HEK293T (cell line): ENCODE measurements around the gene FAM200B.

ENCODE experiments used
- ARNT ChIP-seq: fragments of 450-650 bp; IDR thresholded peaks from 2 replicates; pipeline ENCODE4 v1.6.1; 2017; ENCODE audit warnings: mild to moderate bottlenecking
- BHLHE40 ChIP-seq: fragments of 450-650 bp; IDR thresholded peaks from 2 replicates; pipeline ENCODE4 v1.6.1; 2016; ENCODE audit warnings: mild to moderate bottlenecking, moderate library complexity, borderline replicate concordance
- ELF4 ChIP-seq: fragments of 450-650 bp; IDR thresholded peaks from 2 replicates; pipeline ENCODE4 v1.6.1; 2017; ENCODE audit warnings: antibody characterized with exemption
- FOXK2 ChIP-seq: fragments of 450-650 bp; IDR thresholded peaks from 2 replicates; pipeline ENCODE4 v1.6.1; 2016; ENCODE audit warnings: mild to moderate bottlenecking
- FOXM1 ChIP-seq: fragments of 450-650 bp; IDR thresholded peaks from 2 replicates; pipeline ENCODE4 v1.6.1; 2017; ENCODE audit warnings: mild to moderate bottlenecking, borderline replicate concordance
- HDGF ChIP-seq: fragments of 450-650 bp; IDR thresholded peaks from 2 replicates; pipeline ENCODE4 v1.6.1; 2017; ENCODE audit warnings: antibody characterized with exemption, borderline replicate concordance
- L3MBTL2 ChIP-seq: fragments of 450-650 bp; conservative IDR thresholded peaks from 2 replicates; pipeline ENCODE4 v1.6.1; 2016; ENCODE audit warnings: mild to moderate bottlenecking
- LEF1 ChIP-seq: fragments of 450-650 bp; IDR thresholded peaks from 2 replicates; pipeline ENCODE4 v1.6.1; 2017; ENCODE audit warnings: mild to moderate bottlenecking, borderline replicate concordance
- SP1 ChIP-seq: fragments of 450-650 bp; IDR thresholded peaks from 2 replicates; pipeline ENCODE4 v1.6.1; 2017
- SUZ12 ChIP-seq: fragments of 450-650 bp; IDR thresholded peaks from 2 replicates; pipeline ENCODE4 v1.6.1; 2016; ENCODE audit warnings: mild to moderate bottlenecking
- TARDBP ChIP-seq: fragments of 450-650 bp; IDR thresholded peaks from 2 replicates; pipeline ENCODE4 v1.6.1; 2016
- TF ChIP-seq, protein P1 (sequence below): fragments of 450-650 bp; IDR thresholded peaks from 2 replicates; pipeline ENCODE4 v1.6.1; 2016

DNA sequence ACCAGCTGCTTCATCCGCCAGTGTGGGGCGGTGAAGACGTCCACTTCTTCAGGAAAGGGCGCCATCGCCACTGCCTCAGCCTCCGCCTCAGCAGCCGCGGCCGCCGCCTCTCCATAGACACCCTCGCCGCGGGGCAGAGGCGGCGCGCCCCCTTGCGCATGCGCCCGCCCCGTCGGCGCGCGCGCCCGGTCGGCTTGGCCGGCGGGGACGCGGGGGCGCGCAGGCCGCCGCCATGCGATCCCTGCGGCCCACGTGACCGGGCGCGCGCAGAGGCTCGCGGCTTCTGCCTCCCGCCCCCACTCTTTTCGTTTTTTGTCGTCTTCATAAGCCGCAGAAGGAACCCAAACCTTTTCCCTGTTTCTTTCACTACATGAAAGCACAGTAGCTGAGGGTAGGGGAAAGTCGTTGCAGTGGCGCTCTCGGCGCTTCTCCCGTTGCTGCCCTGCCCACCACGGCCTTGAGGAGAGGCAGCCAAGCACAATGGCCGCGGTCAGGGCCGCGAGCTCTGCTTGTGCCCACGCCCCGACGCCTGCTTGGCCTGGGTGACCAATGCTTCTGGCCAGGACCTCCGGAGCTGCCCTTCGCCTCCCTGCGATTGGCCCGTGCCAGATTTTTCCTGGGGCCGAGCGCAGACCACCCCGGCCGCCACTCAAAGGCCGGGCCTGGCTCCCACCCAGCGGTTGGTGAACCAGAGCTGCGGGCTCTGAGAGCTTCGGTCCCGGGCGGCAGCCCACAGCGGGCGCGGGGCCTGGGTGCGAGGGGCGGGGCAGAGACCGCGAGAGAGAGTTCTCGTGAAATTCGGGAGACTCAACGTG, 26.2 kb upstream of the FAM200B start, which contains the start of gene FBXL5:
- TF ChIP-seq FOXM1 (no peak), BHLHE40 (no peak), SUZ12 (no peak), FOXK2 (no peak), LEF1 (no peak), L3MBTL2 (peak; percentile 95), SP1 (no peak), HDGF (no peak), ELF4 (no peak), TARDBP (no peak), ARNT (no peak)
- TF ChIP-seq, protein P1, sequence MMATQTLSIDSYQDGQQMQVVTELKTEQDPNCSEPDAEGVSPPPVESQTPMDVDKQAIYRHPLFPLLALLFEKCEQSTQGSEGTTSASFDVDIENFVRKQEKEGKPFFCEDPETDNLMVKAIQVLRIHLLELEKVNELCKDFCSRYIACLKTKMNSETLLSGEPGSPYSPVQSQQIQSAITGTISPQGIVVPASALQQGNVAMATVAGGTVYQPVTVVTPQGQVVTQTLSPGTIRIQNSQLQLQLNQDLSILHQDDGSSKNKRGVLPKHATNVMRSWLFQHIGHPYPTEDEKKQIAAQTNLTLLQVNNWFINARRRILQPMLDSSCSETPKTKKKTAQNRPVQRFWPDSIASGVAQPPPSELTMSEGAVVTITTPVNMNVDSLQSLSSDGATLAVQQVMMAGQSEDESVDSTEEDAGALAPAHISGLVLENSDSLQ: no peak
